Measurements from ENCODE around the gene INPP5K. TPM values are rescaled to one million over a fixed set of nuclear protein-coding genes. Genes with fewer than 3 reads are reported as not detected.

INPP5K gene
- total RNA-seq, 2 donors from 2014 or later = 27.6 to 35.5 TPM

- Histone ChIP-seq H3K36me3 (no peaks in the 10 kb centered on the region), H3K9ac (ENCODE audit: low read depth in 2 of 2, low read length in 2 of 2) (peak overlapping the region; percentile 68 to 78), H3K27me3 (no peaks in the 10 kb centered on the region), H3K4me3 (peak overlapping the region; percentile 51), H3K4me1 (peaks cover 34% of the 10 kb centered on the region), H3K27ac (peak overlapping the region; percentile 95), H3K9me3 (no peaks in the 10 kb centered on the region)
- peak; percentile 95 for DNase-seq
- TF ChIP-seq CTCF (IDR thresholded peaks at IDR 0.05) = no peak
- intact Hi-C loops (cut with DNase I) = no loop called here
Observed at GRCh38 chr17:1486802-1487695, 29.4 kb downstream of the INPP5K start.

- Histone ChIP-seq H3K4me3 (peak overlapping the region; percentile 68), H3K9me3 (no peaks in the 10 kb centered on the region), H3K27me3 (no peaks in the 10 kb centered on the region), H3K27ac (peak overlapping the region; percentile 95), H3K36me3 (no peaks in the 10 kb centered on the region), H3K4me1 (peaks cover 31% of the 10 kb centered on the region), H3K9ac (ENCODE audit: low read depth in 2 of 2, low read length in 2 of 2) (peak overlapping the region; percentile 80 to 92)
- DNase-seq = peak; percentile 74
- TF ChIP-seq CTCF (IDR thresholded peaks at IDR 0.05) = no peak
- intact Hi-C loops (cut with DNase I) = no loop called here
Observed at GRCh38 chr17:1485423-1486376, 30.7 kb downstream of the INPP5K start.

- H3K4me3 ChIP-seq = peak overlapping the region; percentile 68
- peak overlapping the region; percentile 80 to 92 for H3K9ac ChIP-seq (ENCODE audit: low read depth in 2 of 2, low read length in 2 of 2)
- peak overlapping the region; percentile 95 for H3K27ac ChIP-seq
- no peaks in the 10 kb centered on the region for H3K36me3 ChIP-seq
- DNase-seq = peak; percentile 83
- TF ChIP-seq CTCF (IDR thresholded peaks at IDR 0.05) = peak; percentile 16
- intact Hi-C loops (cut with DNase I) = no loop called here
- H3K9me3 ChIP-seq = no peaks in the 10 kb centered on the region
- H3K27me3 ChIP-seq = no peaks in the 10 kb centered on the region
- peaks cover 23% of the 10 kb centered on the region for H3K4me1 ChIP-seq
Observed at GRCh38 chr17:1484676-1485422, 31.6 kb downstream of the INPP5K start.

GRCh38 chr17:1484060-1484535 lies 32.3 kb downstream of the INPP5K start:
- H3K27ac ChIP-seq = no peak overlapping the region
- peak overlapping the region in 1 of 2 donors; percentile 92 for H3K9ac ChIP-seq (ENCODE audit: low read depth in 2 of 2, low read length in 2 of 2)

More at GRCh38 chr17:1484060-1484535, 32.3 kb downstream of the INPP5K start:
- peak; percentile 40 for DNase-seq
- TF ChIP-seq CTCF (IDR thresholded peaks at IDR 0.05) = no peak
- Histone ChIP-seq H3K27me3 (no peaks in the 10 kb centered on the region), H3K4me1 (peaks cover 16% of the 10 kb centered on the region), H3K9me3 (no peaks in the 10 kb centered on the region), H3K36me3 (peaks cover 4% of the 10 kb centered on the region), H3K4me3 (peak overlapping the region; percentile 68)
- intact Hi-C loops (cut with DNase I) = no loop called here

Data from colonic mucosa (tissue), 4 donors.